AG04450 (cell line): ENCODE data around the gene FAAP20. TPM values are rescaled to one million over a fixed set of nuclear protein-coding genes. Genes with fewer than 3 reads are reported as not detected.
"Not testable (repeated sequence)": the region's sequence is repeated elsewhere in the genome, so short reads cannot be mapped to it uniquely, and the experiment has no call there.

ENCODE experiments used
- CTCF ChIA-PET: fragments of 300-600, 350-600 bp; formaldehyde crosslinking; extraction: SDS; loops from one replicate; lab custom pipeline; 2022; ENCODE audit warnings: antibody characterized with exemption, inconsistent platforms; lab: Charles Lee
- POLR2A ChIA-PET: fragments of 350-600 bp; formaldehyde crosslinking; extraction: SDS; loops from one replicate; lab custom pipeline; 2021; ENCODE audit warnings: antibody characterized with exemption, inconsistent platforms; lab: Yijun Ruan, JAX
- DNase-seq: peaks from one replicate; pipeline ENCODE4 v3.0.0-alpha.2; 2011; ENCODE audit warnings: low read depth, low spot score
- H3K27ac ChIP-seq: one replicate; pipeline ENCODE4 v1.5.1; 2012; ENCODE audit warnings: low read depth, low read length, control low read depth
- H3K27me3 ChIP-seq: one replicate; pipeline ENCODE4 v1.6.0; 2012; ENCODE audit warnings: low read length; ENCODE audit not compliant: control insufficient read depth, insufficient read depth
- H3K4me3 ChIP-seq: 2 replicates; pipeline ENCODE4 v1.5.1; 2011; ENCODE audit warnings: mild to moderate bottlenecking, low read depth, low read length, control low read depth
- H3K9me3 ChIP-seq: 2 replicates; pipeline ENCODE4 v1.5.1; 2012; ENCODE audit warnings: low read length; ENCODE audit not compliant: control insufficient read depth, insufficient read depth
- polyA plus RNA-seq: library from polyadenylated mRNA; depleted of rRNA; stranded (reverse); fragments of >200 nt; gene quantifications from 2 replicates; pipeline ENCODE4 v1.2.3, GENCODE V29; 2011
- TF ChIP-seq, protein P1 (sequence below): IDR thresholded peaks from 2 replicates; pipeline ENCODE4 v1.5.1; 2011; ENCODE audit warnings: low read depth, low read length, control low read depth, inconsistent platforms

FAAP20 gene
- polyA plus RNA-seq, 1 experiment, result 9.7 TPM

DNA sequence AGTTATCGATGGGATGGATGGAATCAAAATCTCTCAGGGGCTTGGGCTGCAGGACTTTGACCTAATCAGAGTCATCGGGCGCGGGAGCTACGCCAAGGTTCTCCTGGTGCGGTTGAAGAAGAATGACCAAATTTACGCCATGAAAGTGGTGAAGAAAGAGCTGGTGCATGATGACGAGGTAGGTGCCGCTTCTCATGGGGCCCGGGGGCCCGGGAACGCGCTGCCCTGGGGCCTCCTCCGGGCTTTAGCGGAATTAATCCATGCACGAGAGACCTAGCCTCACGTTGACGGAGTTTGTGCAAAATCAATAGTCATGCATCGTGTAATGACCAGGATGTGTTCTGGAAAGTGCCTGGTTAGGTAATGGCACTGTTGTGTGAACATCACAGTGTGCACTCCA is 43.8 kb downstream of the FAAP20 start:
- TF ChIP-seq, protein P1, sequence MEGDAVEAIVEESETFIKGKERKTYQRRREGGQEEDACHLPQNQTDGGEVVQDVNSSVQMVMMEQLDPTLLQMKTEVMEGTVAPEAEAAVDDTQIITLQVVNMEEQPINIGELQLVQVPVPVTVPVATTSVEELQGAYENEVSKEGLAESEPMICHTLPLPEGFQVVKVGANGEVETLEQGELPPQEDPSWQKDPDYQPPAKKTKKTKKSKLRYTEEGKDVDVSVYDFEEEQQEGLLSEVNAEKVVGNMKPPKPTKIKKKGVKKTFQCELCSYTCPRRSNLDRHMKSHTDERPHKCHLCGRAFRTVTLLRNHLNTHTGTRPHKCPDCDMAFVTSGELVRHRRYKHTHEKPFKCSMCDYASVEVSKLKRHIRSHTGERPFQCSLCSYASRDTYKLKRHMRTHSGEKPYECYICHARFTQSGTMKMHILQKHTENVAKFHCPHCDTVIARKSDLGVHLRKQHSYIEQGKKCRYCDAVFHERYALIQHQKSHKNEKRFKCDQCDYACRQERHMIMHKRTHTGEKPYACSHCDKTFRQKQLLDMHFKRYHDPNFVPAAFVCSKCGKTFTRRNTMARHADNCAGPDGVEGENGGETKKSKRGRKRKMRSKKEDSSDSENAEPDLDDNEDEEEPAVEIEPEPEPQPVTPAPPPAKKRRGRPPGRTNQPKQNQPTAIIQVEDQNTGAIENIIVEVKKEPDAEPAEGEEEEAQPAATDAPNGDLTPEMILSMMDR, result no peak
- POLR2A ChIA-PET, result no interaction called here
- DNase-seq, result no peak
- Histone ChIP-seq H3K4me3 (no peak overlapping the region), H3K9me3 (no peaks in the 10 kb centered on the region; the same call in 1 of the 2 replicates), H3K27me3 (peaks cover 2% of the 10 kb centered on the region), H3K27ac (no peak overlapping the region)
- CTCF ChIA-PET, result interaction anchor here (0.7 to 4.0 kb wide), 3 partner anchors 11 to 231 kb away, joined by 6 to 19 read pairs (median 14); no protein-coding TSS in a partner anchor

DNA sequence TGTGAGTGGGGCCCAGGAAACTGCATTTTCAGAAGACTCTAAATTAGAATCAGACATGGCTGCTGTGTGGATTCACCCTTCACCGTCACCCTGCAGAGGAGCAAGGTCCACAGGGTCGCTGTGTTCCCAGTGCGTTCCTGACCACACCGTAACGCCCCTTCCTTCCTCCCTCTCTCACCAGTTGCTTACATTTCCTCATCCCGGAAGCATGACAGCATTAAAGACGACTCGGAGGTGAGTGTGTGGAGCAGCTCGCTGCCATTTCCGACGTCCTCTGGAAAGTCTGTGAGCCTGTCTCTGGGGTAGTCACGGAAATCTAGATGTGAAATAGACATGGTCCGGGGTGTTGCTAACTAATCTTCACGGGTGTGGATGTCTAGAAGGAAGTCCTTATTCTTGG is 45.9 kb downstream of the FAAP20 start:
- ChIA-PET CTCF (interaction anchor here (4.0 kb wide), 1 partner anchor 9 kb away, joined by 19 read pairs; no protein-coding TSS in a partner anchor), POLR2A (no interaction called here)
- Histone ChIP-seq H3K4me3 (no peak overlapping the region), H3K27me3 (peaks cover 2% of the 10 kb centered on the region), H3K27ac (no peak overlapping the region), H3K9me3 (no peaks in the 10 kb centered on the region; the same call in 1 of the 2 replicates)
- TF ChIP-seq, protein P1, result no peak
- no peak for DNase-seq

DNA sequence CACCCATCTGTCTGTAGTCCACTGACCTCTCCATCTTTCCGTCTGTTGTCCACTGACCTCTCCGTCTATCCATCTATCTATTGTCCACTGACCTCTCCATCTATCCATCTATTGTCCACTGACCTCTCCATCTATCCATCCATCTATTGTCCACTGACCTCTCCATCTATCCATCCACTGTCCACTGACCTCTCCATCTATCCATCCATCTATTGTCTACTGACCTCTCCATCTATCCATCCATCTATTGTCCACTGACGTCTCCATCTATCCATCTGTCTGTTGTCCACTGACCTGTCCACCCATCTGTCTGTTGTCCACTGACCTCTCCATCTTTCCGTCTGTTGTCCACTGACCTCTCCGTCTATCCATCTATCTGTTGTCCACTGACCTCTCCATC is 46.7 kb downstream of the FAAP20 start:
- H3K4me3 ChIP-seq, POLR2A ChIA-PET, CTCF ChIA-PET, H3K27me3 ChIP-seq, DNase-seq, H3K27ac ChIP-seq, H3K9me3 ChIP-seq: not testable (repeated sequence)

DNA sequence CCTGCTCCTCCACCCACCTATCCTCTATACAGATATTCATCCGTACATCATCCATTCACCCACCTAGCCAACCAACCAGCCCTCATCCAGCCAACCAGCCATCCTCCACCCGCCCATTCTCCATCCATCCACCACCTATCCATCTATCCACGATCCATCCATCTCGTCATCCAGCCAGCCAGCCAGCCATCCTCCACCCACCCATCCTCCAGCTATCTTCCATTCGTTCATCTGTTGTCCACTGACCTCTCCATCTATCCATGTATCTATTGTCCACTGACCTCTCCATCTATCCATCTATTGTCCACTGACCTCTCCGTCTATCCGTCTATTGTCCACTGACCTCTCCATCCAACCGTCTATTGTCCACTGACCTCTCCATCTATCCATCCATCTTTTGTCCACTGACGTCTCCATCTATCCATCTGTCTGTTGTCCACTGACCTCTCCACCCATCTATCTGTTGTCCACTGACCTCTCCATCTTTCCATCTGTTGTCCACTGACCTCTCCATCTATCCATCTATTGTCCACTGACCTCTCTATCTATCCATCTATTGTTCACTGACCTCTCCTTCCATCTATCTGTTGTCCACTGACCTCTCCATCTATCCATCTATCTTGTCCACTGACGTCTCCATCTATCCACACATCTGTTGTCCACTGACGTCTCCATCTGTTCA is 47.6 kb downstream of the FAAP20 start:
- DNase-seq, result no peak
- no peaks in the 10 kb centered on the region; the same call in 1 of the 2 replicates for H3K9me3 ChIP-seq
- no peak overlapping the region for H3K4me3 ChIP-seq
- H3K27ac ChIP-seq, result no peak overlapping the region
- CTCF ChIA-PET, result no interaction called here
- POLR2A ChIA-PET, result no interaction called here
- H3K27me3 ChIP-seq, result no peaks in the 10 kb centered on the region
- TF ChIP-seq, protein P1, result no peak

DNA sequence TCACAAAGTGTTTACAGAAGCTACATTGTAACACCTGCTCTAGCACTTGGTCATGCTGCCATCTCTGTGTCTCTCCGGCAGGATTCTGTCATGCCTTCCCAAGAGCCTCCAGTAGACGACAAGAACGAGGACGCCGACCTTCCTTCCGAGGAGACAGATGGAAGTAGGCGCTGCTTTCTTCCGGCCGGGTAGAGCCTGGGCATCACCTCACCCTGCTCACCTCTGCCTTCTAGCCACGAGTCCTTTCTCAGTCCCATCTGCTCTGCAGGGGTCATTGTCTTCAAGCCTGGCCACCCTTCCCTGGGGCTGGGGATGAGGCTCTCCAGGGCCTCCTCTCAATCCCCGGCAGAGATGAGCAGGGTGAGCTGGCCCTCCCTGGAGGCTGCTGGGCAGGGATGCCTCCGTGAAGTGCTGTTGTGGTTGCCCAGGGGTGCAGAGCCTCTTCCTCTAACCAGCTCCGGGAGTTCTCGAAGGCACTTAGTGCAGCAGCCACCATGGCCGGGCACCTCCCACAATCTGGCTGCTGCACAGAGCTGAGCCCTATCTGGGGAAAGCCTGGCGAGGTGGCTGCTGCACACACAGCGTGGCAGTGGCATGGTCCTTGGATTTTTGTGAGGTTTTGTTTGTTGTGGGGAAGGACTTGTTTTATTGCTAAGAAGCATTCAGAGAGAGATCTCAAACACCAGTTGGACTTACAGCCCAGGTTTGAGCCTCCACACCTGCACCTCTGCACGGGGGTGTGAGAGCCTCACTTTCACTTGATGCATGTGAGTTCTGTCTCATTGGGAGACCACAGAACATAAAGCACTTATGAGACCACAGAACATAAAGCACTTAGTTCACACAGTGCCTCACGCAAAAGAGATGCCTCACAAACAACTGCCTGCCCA is 48.4 kb downstream of the FAAP20 start:
- no peak overlapping the region for H3K4me3 ChIP-seq
- no peaks in the 10 kb centered on the region; the same call in 1 of the 2 replicates for H3K9me3 ChIP-seq
- TF ChIP-seq, protein P1, result no peak
- no peak overlapping the region for H3K27ac ChIP-seq
- DNase-seq, result no peak
- ChIA-PET CTCF (no interaction called here), POLR2A (no interaction called here)
- no peaks in the 10 kb centered on the region for H3K27me3 ChIP-seq
